Neutrophil (primary cell): Measurements from ENCODE around the gene COL8A1.
"Not testable (repeated sequence)": the region's sequence is repeated elsewhere in the genome, so short reads cannot be mapped to it uniquely, and the experiment has no call there.

Source experiments
- H3K27ac ChIP-seq: fragments of 200-600 bp; sonication (generic); 2 replicates; pipeline ENCODE4 v1.5.1; 2016; ENCODE audit warnings: mild to moderate bottlenecking, moderate library complexity
- H3K27me3 ChIP-seq: fragments of 200-600 bp; sonication (generic); 2 replicates; pipeline ENCODE4 v1.6.0; 2016; ENCODE audit warnings: mild to moderate bottlenecking
- H3K36me3 ChIP-seq: fragments of 200-600 bp; sonication (generic); 2 replicates; pipeline ENCODE4 v1.5.1; 2017
- H3K4me1 ChIP-seq, 2 experiments: fragments of 200-600 bp in 1 of 2; sonication (generic) in 1 of 2; 1 replicate in 1 of 2; 2 replicates in 1 of 2; pipeline versions ENCODE4 v1.5.1 to v1.6.1; 2013 to 2016; ENCODE audit warnings: low read depth in 1 of 2, low read length in 1 of 2, mild to moderate bottlenecking in 1 of 2, moderate library complexity in 1 of 2; ENCODE audit not compliant: control insufficient read depth in 1 of 2, insufficient read depth in 1 of 2
- H3K4me3 ChIP-seq, 2 experiments: fragments of 200-600 bp in 1 of 2; sonication (generic) in 1 of 2; 1 replicate in 1 of 2; 2 replicates in 1 of 2; pipeline ENCODE4 v1.5.1; 2013 to 2016; ENCODE audit warnings: low read depth in 1 of 2, low read length in 1 of 2, mild to moderate bottlenecking in 1 of 2, moderate library complexity in 1 of 2
- H3K9me3 ChIP-seq: fragments of 200-600 bp; sonication (generic); 2 replicates; pipeline ENCODE4 v1.5.1; 2016
- TF ChIP-seq, protein P1 (sequence below): fragments of 200-600 bp; sonication (generic); IDR thresholded peaks from 2 replicates; pipeline ENCODE4 v1.5.1; 2016; ENCODE audit warnings: antibody characterized with exemption

The COL8A1 gene

DNA sequence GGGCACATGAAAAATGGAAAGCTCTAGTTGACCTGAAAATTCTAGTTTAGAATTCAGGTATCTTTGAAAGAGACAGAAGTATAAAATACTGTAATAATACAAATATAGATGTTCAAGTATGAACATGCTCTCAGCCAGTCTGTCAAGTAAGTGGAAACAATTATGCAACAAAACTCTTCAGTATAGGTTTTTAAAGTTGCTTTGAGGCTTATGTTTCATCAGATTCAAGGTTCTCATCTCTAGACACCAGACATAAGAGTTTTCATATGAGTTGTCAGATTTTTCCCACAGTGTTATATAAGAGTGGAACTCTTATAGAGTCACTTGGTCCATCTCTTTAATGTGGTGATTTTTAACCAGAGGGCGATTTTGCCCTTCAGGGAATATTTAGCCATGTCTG is 201.2 kb downstream of the COL8A1 start:
- Histone ChIP-seq H3K27ac (no peak overlapping the region), H3K27me3 (no peaks in the 10 kb centered on the region), H3K36me3 (no peaks in the 10 kb centered on the region), H3K9me3 (no peaks in the 10 kb centered on the region), H3K4me1 (peaks cover 0 to 3% of the 10 kb centered on the region in 2 experiments), H3K4me3 (no peak overlapping the region)
- TF ChIP-seq, protein P1, sequence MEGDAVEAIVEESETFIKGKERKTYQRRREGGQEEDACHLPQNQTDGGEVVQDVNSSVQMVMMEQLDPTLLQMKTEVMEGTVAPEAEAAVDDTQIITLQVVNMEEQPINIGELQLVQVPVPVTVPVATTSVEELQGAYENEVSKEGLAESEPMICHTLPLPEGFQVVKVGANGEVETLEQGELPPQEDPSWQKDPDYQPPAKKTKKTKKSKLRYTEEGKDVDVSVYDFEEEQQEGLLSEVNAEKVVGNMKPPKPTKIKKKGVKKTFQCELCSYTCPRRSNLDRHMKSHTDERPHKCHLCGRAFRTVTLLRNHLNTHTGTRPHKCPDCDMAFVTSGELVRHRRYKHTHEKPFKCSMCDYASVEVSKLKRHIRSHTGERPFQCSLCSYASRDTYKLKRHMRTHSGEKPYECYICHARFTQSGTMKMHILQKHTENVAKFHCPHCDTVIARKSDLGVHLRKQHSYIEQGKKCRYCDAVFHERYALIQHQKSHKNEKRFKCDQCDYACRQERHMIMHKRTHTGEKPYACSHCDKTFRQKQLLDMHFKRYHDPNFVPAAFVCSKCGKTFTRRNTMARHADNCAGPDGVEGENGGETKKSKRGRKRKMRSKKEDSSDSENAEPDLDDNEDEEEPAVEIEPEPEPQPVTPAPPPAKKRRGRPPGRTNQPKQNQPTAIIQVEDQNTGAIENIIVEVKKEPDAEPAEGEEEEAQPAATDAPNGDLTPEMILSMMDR, result no peak

DNA sequence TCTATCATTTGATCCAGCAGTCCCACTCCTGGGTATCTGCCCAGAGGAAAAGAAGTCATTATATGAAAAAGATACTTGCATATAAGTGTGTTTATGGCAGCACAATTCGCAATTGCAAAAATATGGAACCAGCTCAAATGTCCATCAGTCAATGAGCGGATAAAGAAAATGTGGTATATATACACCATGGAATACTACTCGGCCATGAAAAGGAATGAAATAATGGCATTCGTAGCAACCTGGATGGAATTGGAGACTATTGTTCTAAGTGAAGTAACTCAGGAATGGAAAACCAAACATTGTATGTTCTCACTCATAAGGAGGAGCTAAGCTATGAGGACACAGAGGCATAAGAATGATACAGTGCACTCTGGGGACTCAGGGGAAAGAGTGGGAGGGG is 203.6 kb downstream of the COL8A1 start:
- H3K4me3 ChIP-seq, result not testable (repeated sequence)

DNA sequence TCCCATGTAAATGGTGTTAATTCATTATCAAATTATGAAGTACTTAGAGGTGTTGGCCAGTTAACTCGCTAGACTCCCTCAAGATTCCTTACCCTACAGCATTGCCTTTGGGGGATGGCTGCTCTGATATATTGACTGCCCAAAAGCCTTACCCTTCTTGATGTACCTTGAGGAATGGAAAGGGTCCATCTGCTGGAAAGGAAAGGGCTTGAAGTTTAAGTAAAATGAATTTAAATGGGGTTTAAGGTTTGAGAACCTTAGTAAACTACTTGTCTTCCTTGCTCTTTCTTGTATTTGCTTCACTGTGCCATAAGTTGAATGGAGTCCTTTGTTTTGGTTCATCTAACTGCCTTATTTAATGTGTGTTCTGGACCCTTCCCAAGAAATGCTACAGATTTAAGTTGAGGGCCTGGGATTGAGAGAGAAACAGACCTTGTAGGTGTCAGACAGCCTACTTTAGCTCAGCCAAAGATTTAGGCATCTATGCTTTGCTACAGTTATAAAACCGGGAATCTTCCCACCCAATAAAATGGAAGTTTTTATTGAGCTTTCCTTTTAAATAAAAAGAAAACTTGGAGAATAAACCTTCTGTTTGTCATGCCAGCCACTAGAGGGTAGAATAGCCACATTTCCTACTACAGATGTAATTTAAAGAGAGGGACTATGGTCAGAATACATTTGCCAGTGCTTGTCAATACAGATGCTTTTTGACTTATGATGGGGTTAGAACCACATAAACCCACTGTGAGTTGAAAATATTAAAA is 204.6 kb downstream of the COL8A1 start:
- no peak overlapping the region for H3K4me3 ChIP-seq
- no peak overlapping the region for H3K27ac ChIP-seq
- TF ChIP-seq, protein P1, result no peak
- no peaks in the 10 kb centered on the region for H3K36me3 ChIP-seq
- no peaks in the 10 kb centered on the region for H3K4me1 ChIP-seq
- no peaks in the 10 kb centered on the region for H3K27me3 ChIP-seq
- no peaks in the 10 kb centered on the region for H3K9me3 ChIP-seq

More for the DNA sequence above, 203.6 kb downstream of the COL8A1 start:
- H3K9me3 ChIP-seq, H3K27ac ChIP-seq, H3K36me3 ChIP-seq, H3K27me3 ChIP-seq, H3K4me1 ChIP-seq: not testable (repeated sequence)

DNA sequence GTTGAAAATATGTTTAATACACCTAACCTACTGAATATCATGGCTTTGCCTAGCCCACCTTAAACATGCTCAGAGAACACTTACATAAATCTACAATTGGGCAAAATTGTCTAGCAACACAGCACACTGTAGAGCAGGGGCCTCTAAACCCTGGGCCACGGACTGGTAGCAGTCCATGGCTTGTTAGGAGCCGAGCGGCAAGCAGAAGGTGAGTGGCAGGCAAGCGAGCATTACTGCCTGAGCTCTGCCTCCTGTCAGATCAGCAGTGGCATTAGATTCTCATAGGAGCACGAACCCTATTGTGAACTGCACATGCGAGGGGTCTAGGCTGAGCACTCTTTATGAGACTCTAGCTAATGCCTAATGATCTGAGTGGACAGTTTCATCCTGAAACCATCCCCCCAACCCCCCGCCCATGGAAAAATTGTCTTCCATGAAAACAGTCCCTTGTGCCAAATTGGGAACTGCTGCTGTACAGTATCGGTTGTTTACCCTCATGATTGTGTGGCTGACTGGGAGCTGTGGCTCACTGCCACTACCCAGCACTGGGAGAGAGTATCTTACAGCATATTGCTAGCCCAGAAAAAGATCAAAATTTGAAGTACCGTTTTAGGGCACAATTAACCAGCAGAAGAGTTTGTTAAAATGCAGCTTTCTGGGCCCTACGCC is 205.3 kb downstream of the COL8A1 start:
- Histone ChIP-seq H3K4me3 (no peak overlapping the region), H3K27ac (no peak overlapping the region), H3K4me1 (no peaks in the 10 kb centered on the region), H3K36me3 (no peaks in the 10 kb centered on the region), H3K27me3 (no peaks in the 10 kb centered on the region), H3K9me3 (no peaks in the 10 kb centered on the region)
- TF ChIP-seq, protein P1, result no peak

DNA sequence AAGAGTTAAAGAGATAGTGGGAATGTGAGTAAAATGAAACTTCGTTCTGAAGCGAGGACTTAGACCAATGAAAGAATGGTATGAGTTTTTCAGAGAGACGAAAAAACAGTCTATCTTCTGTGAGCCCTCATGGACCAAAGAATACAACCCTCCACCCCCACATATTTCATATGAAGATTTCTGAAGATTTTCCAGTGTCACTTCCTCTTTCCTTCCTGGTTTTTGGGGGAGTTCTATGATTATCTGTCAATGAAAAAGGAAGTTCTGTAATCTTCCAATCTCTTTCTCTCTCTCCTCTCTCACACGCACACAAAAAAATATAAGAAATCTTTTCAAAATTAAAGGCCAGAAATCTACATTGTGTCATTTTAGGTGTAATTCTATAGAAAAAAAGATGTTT is 206.9 kb downstream of the COL8A1 start:
- TF ChIP-seq, protein P1, result no peak
- Histone ChIP-seq H3K27ac (no peak overlapping the region), H3K4me3 (no peak overlapping the region), H3K36me3 (no peaks in the 10 kb centered on the region), H3K27me3 (no peaks in the 10 kb centered on the region), H3K4me1 (no peaks in the 10 kb centered on the region), H3K9me3 (no peaks in the 10 kb centered on the region)

DNA sequence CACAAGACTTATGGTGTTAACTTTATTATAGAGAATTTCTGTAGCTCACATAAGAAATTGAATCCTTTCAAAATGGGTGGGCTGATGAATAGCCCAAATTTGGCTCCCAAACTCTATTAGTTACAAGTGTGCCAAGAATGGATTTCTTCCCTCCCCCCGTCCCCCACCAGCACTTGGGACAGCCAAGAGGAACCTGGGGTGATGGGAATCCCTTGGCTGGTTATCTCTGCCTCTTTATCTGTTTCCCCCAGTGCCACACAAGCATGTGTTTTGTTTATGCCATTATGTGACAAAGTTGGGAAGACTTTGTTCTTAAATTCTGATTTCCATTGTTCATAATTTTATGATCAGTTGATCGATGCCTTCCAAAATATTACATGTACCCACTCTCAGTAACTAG is 207.6 kb downstream of the COL8A1 start:
- no peak overlapping the region for H3K27ac ChIP-seq
- H3K36me3 ChIP-seq, result no peaks in the 10 kb centered on the region
- TF ChIP-seq, protein P1, result no peak

More for the DNA sequence above, 207.6 kb downstream of the COL8A1 start:
- no peak overlapping the region for H3K4me3 ChIP-seq
- H3K27me3 ChIP-seq, result no peaks in the 10 kb centered on the region
- no peaks in the 10 kb centered on the region for H3K9me3 ChIP-seq
- peaks cover 0 to 4% of the 10 kb centered on the region in 2 experiments for H3K4me1 ChIP-seq
